ENCODE measurements around the gene SPIN4. TPM values are rescaled to one million over a fixed set of nuclear protein-coding genes. Genes with fewer than 3 reads are reported as not detected.

Gene SPIN4
- total and polyA plus RNA-seq, 10 donors = 1.5 to 9.0 (median 4.3) TPM

GRCh38 chrX:63349307-63349706 is 1.8 kb downstream of the SPIN4 start:
- H3K27me3 ChIP-seq (replicated peaks in 1 of 7) = no peaks in the 10 kb centered on the region
- peaks cover 0 to 15% (median 8%) of the 10 kb centered on the region in 6 donors for H3K4me1 ChIP-seq
- no peaks in the 10 kb centered on the region for H3K36me3 ChIP-seq
- no peak for DNase-seq
- TF ChIP-seq CTCF (IDR thresholded peaks at IDR 0.05 in 8 of 11, conservative IDR thresholded peaks at IDR 0.05 in 3 of 11) (no peak), POLR2AphosphoS5 (IDR thresholded peaks at IDR 0.05) (no peak), POLR2A (IDR thresholded peaks at IDR 0.05) (no peak)
- H3K9me3 ChIP-seq = no peaks in the 10 kb centered on the region
- intact Hi-C loops (cut with DNase I; ENCODE audit: low total_unique reads) = no loop called here
- peak overlapping the region in 2 of 8 donors; percentile 63 to 76 for H3K4me3 ChIP-seq
- WGBS, 5 donors = 36 to 55% (median 52%) methylated on average over 3 of the region's 3 CpGs
- H3K27ac ChIP-seq = no peak overlapping the region

- Histone ChIP-seq H3K4me3 (no peak overlapping the region), H3K4me1 (no peaks in the 10 kb centered on the region), H3K36me3 (peaks cover 0 to 4% (median 0%) of the 10 kb centered on the region in 6 donors), H3K9me3 (peaks cover 0 to 5% (median 0%) of the 10 kb centered on the region in 8 donors), H3K27me3 (replicated peaks in 1 of 7) (no peaks in the 10 kb centered on the region), H3K27ac (no peak overlapping the region)
- intact Hi-C loops (cut with DNase I; ENCODE audit: low total_unique reads) = no loop called here
- TF ChIP-seq CTCF (IDR thresholded peaks at IDR 0.05 in 8 of 11, conservative IDR thresholded peaks at IDR 0.05 in 3 of 11) = no peak
- no peak for DNase-seq
- WGBS, 5 donors = 64 to 100% (median 75%) methylated on average over 4 to 8 of the region's 8 CpGs
These were observed 20.5 kb downstream of the SPIN4 start for GRCh38 chrX:63330681-63331080.

- DNase-seq = no peak
- intact Hi-C loops (cut with DNase I; ENCODE audit: low total_unique reads) = no loop called here
- Histone ChIP-seq H3K4me1 (no peaks in the 10 kb centered on the region), H3K9me3 (no peaks in the 10 kb centered on the region), H3K27ac (no peak overlapping the region), H3K27me3 (replicated peaks in 1 of 7) (no peaks in the 10 kb centered on the region), H3K36me3 (peaks cover 0 to 4% (median 0%) of the 10 kb centered on the region in 6 donors), H3K4me3 (no peak overlapping the region)
- WGBS, 5 donors = 68 to 98% (median 84%) methylated on average over 2 of the region's 2 CpGs
- TF ChIP-seq POLR2A (IDR thresholded peaks at IDR 0.05) (no peak), POLR2AphosphoS5 (IDR thresholded peaks at IDR 0.05) (no peak), CTCF (IDR thresholded peaks at IDR 0.05 in 8 of 11, conservative IDR thresholded peaks at IDR 0.05 in 3 of 11) (no peak)
These were observed 23.3 kb downstream of the SPIN4 start for GRCh38 chrX:63327788-63328187.

- 91 to 99% (median 95%) methylated on average over 12 to 13 of the region's 13 CpGs for whole genome bisulfite sequencing, 5 donors
- no peaks in the 10 kb centered on the region for H3K27me3 ChIP-seq (replicated peaks in 1 of 7)
- no peak for DNase-seq
- H3K9me3 ChIP-seq = peaks cover 0 to 18% (median 4%) of the 10 kb centered on the region in 8 donors
- no peak overlapping the region for H3K4me3 ChIP-seq
- no peak for TF ChIP-seq CTCF (IDR thresholded peaks at IDR 0.05 in 8 of 11, conservative IDR thresholded peaks at IDR 0.05 in 3 of 11)
- TF ChIP-seq POLR2AphosphoS5 (IDR thresholded peaks at IDR 0.05) = no peak
- no peak for TF ChIP-seq POLR2A (IDR thresholded peaks at IDR 0.05)
- H3K36me3 ChIP-seq = no peaks in the 10 kb centered on the region
- no peak overlapping the region for H3K27ac ChIP-seq
- H3K4me1 ChIP-seq = no peaks in the 10 kb centered on the region
- intact Hi-C loops (cut with DNase I; ENCODE audit: low total_unique reads) = no loop called here
These were observed 51.5 kb downstream of the SPIN4 start for GRCh38 chrX:63299596-63299995.
